GM18505 (cell line): ENCODE measurements around the gene UBL7.

Source experiments
- ATAC-seq: cut with Tn5 transposase; IDR thresholded peaks from one replicate; pipeline ENCODE4 v1.9.1; 2021; ENCODE audit not compliant: unreplicated experiment
- POLR2A ChIP-seq: IDR thresholded peaks from 4 replicates; pipeline ENCODE4 v1.6.1; 2011; ENCODE audit warnings: borderline replicate concordance; ENCODE audit not compliant: insufficient read depth, insufficient read length; ENCODE audit errors: extremely low read depth

UBL7 gene

GRCh38 chr15:74420193-74420905 lies 40.6 kb downstream of the UBL7 start:
- peak; percentile 43 for TF ChIP-seq POLR2A
- no peak for ATAC-seq

- TF ChIP-seq POLR2A, result no peak
- ATAC-seq, result no peak
Observed at GRCh38 chr15:74419432-74419831, 41.5 kb downstream of the UBL7 start.

GRCh38 chr15:74418575-74419338 lies 42.2 kb downstream of the UBL7 start:
- no peak for ATAC-seq
- no peak for TF ChIP-seq POLR2A

- TF ChIP-seq POLR2A, result no peak
- no peak for ATAC-seq
Observed at GRCh38 chr15:74417670-74418069, 43.3 kb downstream of the UBL7 start.

DNA sequence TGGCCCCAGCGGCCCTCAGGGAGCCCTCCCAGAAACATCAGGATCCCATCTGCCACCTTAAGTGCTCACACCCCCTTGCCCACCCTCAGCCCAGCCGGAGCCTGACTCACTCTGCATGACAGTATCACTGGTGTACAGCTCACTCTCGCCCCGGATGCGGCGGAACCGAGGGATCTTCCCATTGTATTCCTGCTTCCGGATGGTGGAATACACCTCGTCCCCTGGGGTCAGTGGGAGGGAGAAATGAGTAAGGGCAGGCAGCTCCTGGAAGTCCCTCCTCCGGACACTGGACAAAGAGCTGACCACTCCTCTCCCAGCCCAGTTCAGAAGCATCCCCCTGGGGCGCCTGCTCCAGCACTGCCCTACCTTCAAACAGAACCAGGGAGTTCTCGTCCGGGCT lies 43.7 kb downstream of the UBL7 start:
- ATAC-seq, result no peak
- no peak for TF ChIP-seq POLR2A

DNA sequence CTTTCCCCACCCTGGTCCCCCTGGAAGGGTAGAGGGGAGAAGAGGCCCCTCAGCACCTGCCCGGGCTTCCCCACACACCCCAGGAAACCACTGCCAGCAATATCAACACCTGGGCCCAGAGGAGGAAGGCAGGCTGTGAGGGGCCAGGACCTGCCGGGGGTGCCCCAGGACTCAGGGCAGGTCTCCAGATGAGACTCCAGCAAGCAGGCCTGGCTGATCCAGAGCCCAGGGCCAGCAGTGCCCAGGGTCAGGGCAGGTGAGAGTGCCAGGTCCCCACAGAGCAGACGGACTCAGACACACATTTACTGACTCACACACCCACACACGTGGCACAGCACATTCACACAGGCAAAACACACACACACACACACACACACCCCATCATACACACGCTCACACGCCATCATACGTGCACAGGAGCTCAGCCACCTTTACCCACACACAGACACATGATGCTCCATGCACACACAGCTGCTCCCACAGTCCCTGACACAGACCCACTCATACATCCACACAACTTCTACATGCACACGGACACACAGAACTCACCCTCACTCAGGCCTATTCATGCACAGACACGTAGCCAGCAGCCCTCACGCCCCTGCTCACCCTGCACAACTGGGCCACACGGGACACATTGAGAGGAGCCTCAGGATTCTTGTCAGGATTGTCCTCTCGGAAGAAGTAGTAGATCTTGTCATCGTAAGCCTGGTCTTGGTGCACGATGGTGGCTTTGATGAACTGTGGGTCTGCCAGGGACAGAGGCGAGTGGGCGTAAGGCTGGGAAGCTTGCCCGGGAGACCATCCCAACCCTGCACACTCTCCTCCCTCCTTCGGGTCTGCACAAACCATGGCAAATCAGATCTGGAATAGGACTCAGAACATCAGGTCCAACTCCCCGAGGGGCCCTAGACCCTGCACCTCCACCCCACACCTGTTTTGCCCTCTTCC lies 44.7 kb downstream of the UBL7 start:
- no peak for ATAC-seq
- TF ChIP-seq POLR2A, result peak; percentile 44

GRCh38 chr15:74414603-74415338 lies 46.2 kb downstream of the UBL7 start:
- TF ChIP-seq POLR2A, result no peak
- ATAC-seq, result no peak

- TF ChIP-seq POLR2A, result no peak
Observed at GRCh38 chr15:74414081-74414580, 46.8 kb downstream of the UBL7 start.

GRCh38 chr15:74413350-74414080 lies 47.4 kb downstream of the UBL7 start:
- TF ChIP-seq POLR2A, result peak; percentile 26
- no peak for ATAC-seq

More at GRCh38 chr15:74414081-74414580, 46.8 kb downstream of the UBL7 start:
- no peak for ATAC-seq

DNA sequence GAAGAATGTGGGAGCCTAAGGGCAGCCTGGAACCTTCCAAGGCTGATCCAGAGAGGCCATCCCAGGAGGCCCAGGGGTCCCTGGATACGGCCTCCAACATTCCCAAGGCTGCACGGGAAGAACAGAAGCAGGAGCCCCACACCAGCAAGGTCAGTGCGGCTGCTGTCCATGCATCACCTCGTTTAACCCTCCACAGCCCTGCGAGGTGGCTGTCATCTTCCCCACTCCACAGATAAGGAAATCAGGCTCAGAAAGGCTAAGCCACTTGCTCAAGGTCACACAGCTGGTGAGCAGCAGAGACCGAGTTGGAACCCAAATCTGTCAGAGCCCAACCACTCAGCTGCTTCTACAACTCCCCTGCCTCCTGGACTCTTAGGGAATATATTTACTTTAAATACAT lies 48.8 kb downstream of the UBL7 start:
- no peak for TF ChIP-seq POLR2A

GRCh38 chr15:74411686-74412085 lies 49.3 kb downstream of the UBL7 start:
- TF ChIP-seq POLR2A, result peak; percentile 46
- no peak for ATAC-seq

More for the DNA sequence above, 48.8 kb downstream of the UBL7 start:
- no peak for ATAC-seq

- TF ChIP-seq POLR2A, result no peak
- ATAC-seq, result no peak
Observed at GRCh38 chr15:74410502-74410901, 50.5 kb downstream of the UBL7 start.
